HG03354 (cell line): ENCODE data around the gene NOS3.

Source experiments
- ATAC-seq: cut with Tn5 transposase; IDR thresholded peaks from one replicate; pipeline ENCODE4 v1.9.1; 2021; ENCODE audit warnings: mild to moderate bottlenecking; ENCODE audit not compliant: unreplicated experiment, poor library complexity, severe bottlenecking

The NOS3 gene

DNA sequence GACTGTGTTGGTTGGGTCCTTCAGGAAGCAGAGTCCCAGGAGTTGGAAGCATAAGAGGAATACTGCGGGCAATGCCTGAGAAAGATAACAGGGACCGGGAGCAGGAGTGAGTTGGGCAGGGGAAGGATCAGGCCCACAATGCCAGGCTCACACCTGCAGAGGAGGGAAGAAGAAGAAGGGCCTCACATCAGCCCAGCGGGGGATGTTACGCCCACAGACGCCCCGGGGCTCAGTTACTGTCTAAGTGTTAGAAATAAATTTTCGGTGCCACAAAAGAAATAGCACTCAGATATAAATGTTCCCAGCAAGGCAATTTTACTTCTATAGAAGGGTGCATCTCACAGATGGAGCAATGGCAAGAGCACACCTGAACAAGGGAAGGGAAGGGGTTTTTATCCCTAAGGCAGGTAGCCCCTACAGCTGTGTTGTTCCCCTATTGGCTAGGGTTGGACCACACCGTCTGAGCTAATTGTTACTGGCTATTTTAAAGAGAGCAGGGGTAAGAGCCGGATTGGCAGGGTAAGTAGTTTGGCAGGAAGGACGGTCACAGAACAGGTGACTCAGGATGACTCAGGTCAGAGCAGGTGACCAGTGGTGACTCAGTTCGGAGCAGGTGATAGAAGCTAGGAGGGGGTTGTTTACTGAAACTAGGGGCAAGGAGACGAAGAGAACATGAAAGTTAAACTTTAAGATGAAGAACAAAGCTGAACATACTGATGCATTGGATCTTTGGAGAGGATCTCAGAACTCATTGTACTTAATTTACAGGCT is at the start of gene NOS3:
NOS3 (plus strand) TSS at position 602 of the 771 bp plus-strand sequence. CDS start 2,787 bp downstream, outside the sequence.
- no peak for ATAC-seq

DNA sequence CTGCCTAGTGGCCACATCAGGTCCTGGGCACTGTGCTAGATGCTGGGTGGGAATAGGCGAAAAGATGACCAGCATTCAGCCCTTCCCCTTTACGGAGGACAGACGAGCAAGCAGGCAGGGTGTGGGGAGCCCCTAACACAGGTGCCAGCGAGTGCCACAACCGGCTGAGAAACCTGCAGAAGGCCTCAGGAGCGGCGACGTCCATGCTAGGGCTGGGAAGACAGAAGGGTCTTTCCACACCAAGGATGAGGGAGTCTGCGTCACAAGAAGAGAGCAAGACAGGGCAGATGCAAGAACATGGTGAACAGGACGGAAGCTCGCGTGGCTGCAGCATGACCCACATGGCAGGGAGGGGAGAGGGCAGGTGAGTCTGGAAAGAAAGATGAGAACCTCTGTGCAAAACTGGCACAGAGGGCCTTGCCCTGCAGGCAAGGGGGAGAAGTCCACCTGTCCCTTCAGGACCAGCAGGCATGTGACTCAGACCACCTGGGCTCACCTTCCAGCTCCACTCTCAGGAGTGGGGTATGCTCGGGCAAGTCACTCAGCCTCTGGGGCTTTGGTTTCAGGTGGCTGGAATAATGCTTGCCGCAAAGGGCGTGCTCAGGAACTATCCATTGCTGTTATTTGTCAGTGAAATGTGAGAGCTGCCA is 49.3 kb upstream of the NOS3 start:
- ATAC-seq: no peak

DNA sequence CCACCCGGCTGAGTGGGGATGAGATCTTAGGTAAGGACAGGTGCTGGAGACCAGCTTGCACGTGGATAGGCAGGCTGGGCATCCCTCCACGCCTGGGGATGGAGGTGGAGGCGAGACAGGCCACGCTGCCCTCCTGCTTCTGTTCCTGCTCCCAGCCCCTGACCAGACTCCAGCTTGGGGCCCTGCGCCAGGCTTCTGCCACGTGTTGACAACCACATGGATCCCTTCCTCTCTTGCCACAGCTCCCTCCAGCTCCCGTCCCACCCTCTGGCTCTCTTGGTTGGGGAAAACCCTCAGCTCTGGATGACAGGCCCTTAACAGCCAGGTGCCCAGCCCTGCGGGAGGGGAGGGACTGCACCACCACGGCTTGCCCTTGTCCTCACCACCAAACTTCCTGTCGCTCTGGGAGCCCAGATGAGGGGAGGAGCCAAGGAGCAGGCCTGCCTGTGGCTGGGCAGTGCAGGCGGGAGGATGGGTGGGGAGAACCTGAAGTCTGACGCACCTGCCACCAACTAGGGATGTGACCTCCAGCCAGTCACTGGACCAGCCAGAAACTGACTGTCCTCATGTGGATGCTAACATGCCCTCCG is 48.7 kb upstream of the NOS3 start:
- ATAC-seq: no peak

DNA sequence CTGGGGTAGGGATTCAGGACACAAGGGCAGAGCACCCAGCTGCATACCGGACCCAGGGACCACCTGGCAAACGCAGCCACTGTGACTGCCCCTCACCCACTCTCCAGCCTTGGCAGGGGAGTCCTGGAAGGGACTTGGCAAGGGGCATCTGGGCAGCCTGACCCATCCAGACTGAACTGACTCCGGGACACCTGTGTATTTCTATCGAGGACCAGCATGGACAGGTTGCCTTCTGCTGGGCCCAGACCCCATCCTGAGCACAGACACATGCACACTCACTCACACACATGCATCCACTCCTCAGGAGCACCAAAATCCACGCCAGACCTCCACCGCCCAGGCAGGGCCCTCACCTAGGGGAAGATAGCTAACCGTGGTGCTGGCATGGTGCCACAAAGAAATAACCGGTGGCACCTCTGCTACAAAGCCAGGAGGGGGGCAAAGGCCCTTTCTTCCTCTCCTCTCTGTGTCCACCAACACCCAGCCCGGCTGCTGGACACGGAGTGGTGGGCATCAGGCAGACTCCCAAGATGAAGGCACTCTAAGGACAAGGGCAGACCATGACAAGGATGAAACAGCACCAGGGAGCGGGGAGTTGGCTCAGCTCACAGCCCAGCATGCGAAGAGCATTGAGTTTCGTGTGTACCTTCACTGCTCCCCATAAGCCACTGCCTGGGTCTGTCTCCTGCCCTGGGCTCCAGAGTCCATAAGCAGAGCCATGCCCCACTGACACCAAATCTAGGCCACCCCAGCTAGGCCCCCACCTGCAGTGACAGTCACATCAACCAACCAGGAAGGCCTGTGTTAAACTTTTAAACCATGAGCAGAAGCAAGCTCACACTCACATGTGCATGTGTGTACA is 48.0 kb upstream of the NOS3 start:
- ATAC-seq: no peak

DNA sequence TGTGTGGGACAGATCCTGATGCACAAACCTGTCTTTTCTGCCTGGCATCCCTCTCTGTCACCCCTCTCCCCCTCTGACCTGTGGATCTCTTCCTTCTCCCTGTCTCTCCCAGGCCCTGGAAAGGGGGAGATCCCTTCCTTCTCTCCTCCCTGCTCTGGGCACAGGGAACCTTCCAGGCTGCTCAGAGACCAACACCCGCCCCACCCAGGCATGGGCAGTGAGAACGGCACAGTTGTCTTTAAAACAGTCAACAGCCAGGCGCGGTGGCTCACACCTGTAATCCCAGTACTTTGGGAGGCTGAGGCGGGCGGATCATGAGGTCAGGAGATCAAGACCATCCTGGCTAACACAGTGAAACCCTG is 47.4 kb upstream of the NOS3 start:
- ATAC-seq: no peak

DNA sequence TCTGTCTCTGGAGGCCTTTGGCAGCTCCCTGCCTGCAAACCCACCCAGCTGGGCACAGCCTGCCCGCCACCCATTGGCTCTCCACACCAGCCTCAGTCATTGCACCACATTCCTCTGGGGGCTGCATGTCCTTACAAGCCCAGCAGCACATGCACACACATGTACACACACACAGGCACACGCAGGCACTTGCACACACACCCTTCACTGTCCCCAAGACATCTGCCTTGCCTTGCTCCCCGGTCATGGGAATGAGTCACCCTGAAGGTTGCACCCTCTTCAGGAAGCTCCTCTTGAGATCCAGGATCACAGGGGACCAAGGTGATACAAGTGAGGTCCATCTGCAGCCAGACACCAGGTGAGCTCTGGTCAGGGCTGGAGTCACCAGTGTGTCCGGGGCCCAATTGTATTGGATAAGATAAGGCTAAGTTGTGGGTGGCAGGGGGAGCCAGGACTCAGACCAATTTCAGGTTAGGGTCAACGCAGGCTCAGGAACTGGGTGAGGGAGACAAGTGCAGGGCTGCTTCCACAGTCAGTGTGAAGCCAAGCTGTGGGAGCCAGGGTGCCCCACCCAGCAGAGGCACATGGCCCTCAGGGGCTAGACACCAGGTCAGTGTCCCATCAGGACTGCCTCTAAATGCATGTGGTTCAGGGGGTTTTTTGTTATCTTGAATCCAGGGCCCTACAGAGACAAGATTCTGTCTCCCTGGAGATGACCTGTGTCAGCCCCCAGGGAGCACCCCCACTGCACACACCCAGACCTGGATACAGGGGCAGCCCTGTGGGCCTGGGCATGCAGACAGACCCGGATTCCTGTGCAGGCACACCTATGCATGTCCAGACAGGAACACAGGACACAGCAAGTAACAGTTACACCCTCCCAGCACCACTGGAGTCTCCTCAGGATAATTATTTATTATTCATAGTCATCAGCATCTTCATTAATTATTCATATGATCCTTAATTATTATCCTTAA is 46.5 kb upstream of the NOS3 start:
- no peak for ATAC-seq

DNA sequence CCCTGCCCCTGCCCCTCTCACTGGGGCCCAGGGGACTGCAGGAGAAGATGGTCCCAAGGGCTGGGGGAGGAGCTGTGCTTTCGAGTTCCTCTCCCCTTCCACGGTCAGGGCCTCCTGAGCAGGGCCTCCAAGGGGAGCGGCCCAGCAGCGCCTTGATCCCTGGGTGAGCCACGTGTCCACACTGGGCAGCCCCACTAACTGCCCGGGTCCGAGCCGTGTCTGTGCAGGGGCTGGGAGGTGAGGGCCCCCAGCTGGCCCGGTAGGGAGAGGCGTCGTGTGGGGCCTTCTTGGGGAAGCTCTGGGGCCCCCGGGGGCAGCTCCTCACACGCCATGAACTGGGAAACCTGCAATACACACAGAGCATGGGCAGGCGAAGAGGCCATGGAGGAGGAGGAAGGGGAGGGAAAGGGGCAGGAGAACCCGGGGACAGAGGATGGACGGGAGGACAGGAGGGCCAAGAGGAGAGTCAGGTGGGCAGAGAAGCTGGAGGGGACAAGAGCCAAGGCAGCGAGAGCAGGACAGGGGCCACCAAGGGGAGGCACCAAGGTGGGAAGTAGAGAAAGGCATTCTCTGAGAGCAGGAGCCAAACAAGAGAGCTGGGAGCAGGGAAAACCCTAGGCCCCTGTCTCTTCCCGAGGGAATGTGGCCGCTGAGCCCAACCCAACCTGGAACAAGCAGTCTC is 45.5 kb upstream of the NOS3 start:
- no peak for ATAC-seq

DNA sequence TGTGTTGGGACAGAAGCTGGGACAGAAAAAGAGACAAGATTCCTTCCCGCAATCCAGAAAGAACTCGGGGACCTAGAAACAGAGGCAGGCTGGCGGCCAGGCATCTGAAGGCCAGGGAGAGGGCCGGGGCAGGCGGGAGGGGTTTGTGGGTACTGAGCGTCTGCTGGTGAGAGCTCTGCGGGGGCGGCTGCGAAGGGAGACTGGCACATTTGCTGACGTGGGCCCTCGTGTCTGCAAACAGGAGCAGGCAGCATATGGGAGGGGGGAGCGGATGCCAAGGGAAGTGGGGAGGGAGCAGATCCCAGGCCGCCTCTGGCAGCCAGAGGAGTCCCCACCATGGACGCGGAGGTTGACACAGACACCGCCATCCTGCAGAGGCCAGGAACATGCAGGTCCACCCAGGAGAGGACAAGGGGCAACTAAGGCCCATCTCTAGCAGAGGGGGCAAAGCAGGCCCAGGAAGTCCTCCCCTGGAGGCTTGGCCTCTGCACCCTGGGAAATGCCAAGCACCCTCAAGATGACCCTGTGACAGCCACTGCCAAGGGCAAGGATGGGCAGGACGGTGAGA is 44.9 kb upstream of the NOS3 start:
- ATAC-seq: no peak

DNA sequence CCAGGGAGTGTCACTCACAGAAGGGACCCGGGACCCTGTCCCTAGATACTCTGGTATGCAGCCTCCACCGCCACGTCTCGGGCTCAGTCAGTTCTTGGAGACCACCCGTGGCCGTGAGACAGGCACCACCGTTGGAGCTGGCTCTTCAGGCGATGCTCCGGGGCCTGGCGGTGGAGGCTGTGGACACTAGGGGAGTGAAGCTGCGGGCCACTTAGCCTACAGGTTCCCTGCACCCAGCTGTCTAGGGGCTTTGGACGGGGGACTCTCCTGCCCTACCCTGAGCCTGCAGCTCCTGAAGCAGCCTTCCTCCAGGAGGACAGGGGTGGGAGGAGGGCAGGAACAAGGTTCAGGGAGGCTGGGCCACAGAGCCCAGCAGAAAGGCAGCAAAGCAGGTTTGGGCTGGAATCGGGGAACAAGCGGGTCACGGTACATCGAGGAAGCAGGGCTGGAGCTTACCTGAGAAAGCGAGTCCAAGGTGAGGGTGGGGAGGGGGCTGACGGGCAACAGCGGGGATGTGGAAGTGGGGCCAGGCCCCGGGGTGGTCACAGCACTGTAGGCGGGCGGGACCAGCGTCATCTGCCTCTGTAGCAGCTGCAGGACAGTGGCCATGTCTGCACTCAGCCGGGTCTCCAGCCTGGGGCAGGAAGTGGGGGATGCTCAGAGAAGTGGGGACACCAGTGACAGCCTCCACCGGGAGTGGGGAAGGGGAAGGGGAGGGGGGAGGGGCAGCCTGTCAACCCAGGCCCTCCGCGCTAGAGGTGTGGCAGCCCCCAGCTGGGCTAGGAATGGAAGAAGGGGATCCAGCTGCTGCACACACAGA is 44.2 kb upstream of the NOS3 start:
- ATAC-seq: no peak

DNA sequence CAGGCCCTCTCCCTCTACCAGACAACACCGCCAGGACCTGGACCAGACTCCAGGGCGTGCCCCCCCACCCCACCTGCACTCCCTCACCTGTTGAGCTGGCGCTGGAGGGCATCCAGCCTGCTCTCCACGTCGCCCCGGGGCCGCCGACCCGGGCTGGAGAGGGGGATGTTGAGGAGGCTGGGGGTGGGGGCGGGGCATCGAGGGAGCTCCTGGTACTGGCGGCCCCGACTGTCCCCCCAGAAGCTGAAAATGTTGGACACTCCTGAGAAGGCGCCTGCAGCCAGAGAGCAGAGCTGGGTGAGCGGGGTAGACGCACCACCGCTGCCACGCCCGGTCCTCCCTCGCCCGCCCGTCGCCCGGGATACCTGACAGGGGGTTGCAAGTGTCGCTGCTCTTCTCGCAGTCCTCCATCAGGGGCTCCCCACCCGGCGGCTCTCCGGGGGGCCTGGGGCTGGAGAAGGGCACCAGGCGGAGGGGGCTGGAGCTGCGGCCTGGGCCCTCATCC is 43.5 kb upstream of the NOS3 start:
- no peak for ATAC-seq

DNA sequence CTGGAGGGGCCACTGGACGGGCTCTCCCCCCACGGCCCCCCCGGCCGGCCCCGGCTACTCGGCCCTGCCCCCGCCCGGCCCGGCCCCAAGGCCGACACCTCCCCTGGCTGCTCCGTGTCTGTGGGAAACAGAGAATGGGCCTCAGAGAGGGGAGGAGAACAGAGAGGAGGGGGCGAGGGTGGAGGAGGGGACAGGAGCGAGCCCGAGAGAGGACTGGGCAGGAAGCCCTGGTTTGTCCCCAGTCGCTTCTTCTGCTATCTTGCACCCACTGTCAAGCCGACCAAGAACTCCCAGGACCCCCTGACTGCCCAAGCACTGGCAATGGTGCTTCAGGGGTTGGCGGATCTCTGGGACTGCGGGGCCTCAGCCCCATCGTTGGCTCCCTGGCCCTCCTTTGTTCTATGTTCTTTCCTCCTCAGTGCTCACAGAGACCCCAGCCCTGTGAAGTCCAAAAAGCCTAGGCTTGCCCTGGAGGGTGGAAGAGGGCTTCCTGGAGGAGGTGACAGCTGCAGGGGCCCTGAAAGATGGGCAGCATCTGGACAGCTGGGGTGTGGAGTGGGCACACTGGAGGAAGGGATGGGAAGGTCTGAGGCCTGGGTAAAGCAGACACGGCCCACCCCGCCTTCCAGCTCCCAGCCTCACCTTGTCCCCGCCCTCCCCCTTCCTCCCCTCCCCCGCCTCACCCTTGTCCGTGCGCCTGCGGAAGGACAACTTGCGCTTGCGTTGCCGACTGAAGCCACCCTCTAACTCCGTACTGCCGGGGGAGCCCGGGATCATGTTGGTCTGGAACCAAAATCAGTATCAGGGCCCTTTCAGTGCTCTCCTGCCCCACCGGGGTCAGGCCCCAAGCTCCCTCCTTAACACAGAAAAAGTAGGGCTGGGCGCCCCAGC is 42.8 kb upstream of the NOS3 start:
- ATAC-seq: no peak

DNA sequence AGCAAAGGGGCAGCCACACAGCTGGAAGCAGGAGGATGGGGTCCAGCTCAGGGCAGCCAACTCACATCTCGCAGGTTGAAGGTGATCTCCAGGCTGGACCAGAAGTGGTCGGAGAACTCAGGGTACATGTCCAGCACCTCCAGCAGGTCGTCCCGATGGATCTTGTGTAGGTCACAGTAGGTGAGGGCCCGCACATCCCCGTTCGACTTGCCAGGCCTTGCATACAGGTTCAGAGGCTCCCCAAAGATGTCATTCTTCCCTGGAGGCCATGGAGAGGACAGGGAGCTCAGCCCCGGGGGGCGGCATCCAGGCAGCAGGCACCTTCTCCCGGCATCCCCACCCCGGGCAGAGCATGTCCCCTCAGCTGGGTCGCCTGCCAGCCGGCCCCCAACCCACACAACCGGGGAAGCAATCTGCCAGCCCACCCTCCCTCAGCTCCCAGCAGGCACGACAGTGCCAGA is 42.0 kb upstream of the NOS3 start:
- ATAC-seq: no peak

DNA sequence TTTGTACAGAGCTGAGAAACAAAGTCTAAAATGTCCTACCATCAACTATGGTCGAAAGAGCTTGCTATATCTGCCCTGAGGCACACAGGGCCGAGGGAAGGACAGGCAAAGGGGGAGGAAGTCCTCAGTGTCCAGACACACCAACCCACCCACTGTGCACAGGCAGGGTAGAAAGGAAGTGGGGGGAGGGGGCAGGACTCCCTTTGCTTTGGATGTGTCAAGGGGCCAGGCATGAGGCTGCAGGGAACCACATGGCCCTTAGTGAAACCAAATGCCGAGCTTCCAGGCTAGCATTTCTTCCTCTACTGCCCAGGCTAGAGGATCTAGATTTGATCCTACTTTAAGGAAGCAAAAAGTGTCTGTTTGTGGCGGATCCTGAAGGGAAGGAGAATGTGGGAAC is 41.3 kb upstream of the NOS3 start:
- no peak for ATAC-seq

DNA sequence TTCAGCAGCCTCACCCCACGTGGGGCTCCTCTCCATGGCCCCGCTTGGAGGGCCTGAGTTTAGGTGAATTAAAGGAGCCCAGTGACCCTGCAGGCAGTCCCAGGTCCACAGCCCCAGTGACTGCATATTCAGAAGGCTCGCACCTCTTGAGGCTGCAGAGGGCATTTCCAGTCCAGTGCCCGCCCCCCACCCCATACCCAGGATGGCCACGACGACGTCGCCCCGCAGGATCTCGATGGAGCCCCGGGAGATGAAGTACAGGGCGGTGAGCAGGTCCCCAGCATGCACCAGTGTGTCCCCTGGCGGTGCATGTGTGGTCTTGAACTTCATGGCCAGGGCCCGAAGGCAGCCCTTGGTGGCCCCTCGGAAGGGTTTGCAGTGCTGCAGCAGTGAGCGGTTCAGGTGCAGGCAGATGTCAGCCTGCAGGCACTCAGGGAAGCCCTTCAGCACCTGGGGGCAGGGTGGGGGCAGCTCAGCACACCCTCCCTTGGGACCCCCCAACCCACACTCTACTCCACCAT is 40.8 kb upstream of the NOS3 start:
- no peak for ATAC-seq

DNA sequence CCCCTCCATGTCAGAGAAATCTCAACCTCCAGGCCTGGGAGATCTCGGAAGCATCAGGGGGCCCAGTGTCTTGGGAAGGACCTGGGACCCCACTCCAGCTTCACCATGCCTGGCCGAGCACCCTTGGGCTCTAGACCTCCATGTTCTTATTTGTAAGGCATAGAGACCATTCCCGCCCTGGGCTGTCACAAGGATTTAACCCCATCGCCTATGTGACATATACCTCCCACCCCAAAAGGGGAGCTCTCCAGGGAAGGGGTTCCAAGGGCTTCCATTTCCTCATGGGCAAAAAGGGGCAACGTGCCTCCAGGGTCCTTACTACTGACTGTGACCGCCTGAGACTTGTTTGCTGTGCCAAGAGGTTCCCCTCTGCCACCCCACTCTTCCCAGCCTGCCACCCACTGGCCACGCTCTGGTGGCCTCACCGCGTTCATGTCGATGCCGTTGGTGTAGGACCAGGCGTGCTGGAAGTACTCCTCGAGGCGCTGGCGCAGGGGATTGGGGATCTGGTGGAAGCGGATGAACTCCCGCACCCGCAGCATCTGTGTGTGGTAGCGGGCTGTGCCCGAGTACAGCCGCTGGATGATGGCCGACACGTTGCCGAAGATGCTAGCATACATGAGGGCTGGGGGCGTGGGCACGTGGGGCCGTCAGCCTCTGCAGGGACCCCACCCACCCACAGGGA is 40.2 kb upstream of the NOS3 start:
- ATAC-seq: no peak

DNA sequence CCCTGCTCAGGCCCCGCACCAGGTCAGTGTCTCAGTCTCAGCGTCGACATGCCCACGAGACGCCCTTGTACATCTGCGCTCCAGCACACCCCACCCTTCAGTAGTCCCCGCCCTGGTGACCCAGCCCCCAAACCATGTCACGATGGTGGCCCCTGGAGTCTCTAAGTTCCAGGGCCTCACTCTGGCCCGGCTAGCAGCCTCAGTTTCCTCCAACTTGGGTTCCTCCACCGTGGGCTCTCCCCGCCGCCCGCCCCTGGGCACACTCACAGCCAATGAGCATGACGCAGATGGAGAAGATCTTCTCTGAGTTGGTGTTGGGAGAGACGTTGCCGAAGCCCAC is 39.7 kb upstream of the NOS3 start:
- ATAC-seq: no peak
